ENCODE measurements around the gene FBXW11.

Gene FBXW11

DNA sequence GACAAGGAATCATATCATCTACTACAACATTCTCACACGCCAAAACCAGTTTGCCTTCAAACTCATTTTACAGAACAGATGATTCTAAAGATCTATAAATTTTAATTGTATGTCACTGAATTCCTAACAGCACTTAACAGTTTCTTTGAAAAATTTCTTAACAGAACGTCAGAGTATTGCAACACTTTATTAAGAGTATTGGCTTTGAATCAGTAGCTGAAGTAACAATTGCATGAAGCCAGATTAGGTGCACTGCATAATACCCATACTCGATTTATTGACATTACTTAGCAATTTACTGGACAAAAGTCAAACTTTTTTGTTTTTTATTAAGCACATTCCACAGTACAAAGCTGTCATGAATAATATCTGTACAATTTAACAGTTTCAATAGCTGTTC lies 145.1 kb downstream of the FBXW11 start:
- DNase-seq, result no peak

DNA sequence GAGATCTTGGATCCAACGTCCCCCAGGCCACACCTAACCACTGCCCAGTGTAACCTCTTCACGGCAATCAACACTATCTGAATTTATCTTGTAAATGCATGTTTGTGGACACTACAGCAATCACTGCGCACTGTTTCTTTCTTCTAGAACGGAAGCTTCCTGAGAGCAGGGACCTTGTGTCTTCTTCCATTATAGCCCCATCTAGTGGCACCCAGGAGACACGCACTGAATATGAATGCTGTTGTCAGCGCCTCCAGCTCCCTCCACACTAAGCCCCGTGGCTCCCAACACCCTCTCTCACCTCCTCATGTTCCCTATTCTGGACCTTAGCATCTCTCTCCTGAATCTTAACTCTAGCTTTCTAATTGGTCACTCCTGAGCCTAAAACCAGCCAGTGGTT lies 148.1 kb downstream of the FBXW11 start:
- DNase-seq, result no peak

DNA sequence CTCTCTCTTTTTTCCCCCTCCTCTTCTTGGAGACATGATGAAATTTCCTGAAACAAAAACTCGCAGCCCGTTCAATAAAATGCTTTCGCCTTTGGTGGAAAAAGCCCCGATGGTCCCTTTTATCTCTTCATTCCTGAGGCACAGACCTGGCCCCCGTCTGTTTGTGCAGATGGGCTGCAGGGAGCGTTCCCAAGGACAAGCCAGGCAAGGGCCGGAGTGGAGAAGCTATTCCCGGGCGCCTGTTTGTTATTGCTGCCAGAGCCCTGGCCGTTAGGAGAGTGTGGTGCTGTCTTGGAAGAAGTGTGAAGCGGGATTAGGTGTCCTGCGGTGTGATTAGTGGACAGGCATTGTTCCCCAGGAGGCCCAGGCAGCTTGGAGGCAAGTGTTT lies 149.0 kb downstream of the FBXW11 start:
- no peak for DNase-seq

DNA sequence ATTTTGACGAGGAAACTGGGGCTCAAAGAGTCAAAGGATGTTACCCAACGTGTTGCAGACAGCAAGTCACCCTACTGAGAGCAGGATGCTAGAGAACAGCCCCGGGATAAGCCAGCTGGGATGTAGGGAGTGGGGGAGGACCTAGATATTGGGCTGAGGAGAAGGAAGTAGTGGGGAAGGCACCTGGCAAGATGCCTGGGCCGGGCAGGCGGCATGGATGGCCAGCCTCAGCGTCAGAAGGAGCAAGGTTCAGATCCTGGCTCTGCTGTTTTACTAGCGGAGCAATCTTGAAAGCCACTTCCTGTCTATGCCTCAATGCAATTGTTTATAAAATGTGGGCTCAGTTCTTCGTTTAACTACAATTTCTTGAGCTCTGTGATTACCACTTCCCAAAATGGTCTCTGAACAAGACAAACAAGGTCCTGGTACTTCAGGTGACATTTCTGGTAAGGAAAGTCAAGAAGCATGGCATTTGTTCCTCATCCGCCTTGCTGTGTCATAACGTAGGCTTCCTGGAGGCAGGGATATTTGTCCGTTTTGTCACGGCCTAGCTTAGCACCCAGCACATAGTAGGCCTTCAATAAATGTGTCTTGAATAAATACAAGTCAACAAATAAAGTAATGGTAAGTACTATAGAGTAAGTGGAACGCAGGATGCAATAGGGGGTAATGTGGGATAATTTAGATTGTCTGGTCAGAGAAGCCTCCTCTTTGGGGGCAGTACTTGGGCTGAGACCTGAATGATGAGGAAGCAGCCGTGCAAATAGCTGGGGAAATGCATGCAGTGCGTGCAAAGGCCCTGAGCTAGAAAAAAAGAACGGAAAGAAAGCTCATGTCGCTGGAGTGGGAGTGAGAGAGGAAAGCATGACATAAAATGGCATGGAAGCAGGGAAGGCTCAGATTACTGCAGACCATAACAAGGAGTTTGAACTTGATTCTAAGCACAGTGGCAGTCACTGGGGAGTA lies 150.4 kb downstream of the FBXW11 start:
- DNase-seq, result no peak

DNA sequence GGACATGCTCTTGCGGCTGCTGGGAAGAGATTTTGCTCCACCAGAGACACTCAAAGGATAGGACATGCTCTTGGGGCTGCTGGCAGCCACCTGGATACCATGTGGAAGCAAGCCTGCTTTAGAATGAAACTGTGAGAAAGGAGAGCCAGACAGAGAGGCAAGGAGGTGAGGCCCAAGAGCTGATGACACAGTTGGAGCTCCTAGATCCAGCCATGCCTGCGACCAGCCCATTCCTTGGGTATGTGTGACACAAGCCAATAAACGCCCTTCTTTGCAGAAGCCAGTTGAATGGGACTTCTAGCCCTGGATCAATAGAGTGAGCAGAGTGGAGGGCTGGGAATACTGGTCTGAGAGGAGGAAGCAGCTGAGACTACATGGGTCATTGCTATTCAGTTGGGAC lies 151.2 kb downstream of the FBXW11 start:
- no peak for DNase-seq

DNA sequence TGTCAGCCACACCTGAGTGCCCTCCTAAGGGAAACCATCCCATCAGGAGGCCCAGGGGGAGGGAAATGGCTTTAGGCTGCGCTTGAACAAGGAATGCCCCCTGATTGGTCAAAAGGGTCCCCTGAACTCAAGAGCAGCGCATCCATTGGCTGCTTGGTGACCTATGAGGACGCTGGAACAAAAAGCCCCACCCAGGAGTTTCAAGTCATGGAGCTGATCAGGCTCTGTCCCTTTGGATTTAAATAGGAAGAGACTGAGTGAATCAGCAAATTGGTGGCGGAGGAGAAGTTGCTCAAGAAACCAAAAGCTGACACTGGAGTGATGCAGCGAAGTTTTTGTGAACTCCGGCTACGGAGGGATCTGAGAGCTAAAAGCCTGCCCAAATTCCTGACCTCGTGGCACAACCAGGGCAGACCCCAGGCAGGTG lies 154.2 kb downstream of the FBXW11 start:
- DNase-seq, result no peak

DNA sequence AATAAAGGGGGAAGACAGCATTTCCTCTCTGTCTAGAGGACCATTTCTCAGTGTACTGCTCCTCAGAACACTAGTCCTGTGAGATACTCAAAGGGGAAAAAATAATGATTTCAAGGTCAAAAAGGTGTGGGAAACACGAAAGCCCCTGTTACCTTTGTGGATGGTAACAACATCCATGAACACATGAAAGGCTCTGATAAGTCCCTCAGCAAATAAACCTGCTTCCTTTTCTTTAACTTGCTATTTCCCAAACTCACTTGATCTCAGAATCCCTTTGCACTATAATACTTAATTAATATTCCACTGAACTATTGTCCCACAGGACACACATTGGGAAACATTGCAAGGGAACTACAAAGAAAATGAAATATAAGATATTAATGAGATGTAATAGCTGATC lies 155.2 kb downstream of the FBXW11 start:
- DNase-seq, result no peak

DNA sequence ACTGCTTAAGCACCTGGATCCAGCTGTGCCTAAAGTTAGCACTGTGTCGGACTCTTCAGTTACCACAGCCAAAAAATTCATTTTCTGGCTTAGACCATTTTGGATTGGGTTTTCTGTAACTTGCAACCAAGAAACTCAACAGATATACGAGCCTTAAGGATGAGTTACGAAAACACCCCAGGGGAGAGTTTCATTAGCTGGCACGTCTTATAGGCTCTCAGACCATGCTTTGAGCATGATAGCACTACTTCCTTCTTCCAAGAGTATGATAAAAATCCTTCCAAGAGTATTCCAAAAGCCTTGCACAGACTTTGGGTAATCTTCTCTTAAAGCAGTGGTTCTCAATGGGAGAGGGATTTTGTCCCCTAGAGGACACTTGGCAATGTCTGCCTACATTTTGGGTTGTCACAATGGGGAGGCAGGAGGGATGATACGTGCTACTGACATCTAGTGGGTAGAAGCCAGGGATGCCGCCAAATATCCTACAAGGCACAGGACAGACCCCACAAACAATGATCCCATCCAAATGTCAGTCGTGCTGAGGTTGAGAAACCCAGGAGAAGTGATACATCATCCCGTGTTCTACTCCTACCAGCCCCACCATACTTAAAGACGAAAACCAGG lies 156.0 kb downstream of the FBXW11 start:
- DNase-seq, result no peak

DNA sequence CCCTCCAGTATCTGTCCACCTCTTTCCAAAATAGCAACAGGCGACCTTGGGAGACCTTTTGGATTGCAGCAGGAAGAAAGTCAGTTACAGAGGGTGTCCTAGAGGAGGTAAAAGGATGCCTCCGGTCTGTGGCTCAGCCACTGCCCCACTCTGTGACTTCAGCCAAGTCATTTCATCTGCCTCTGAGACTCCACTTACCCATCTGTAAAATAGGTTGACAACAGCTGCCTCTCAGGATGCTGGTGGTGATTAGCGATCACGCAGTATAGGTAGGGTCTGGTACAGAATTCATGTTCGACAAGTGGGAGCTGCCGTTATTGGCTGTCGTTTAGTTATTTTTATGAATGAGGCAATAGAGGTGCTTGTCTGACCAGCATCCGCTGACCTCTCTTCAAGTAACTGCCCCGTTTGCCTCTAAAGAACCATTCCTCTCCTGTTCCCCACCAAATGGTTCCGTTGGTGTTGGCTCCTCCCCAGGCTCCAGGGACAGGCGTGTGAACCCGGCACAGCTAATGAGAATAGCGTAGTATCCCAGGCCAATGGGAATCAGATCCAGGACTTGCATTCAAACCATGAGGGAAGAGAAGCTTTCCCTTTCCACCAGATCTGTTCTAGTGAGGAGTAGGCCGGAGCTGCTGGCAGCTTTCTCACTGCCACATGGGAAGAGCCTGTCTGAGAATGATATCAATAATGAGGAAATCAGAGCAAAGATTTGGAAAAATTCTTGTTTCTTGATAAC lies 156.7 kb downstream of the FBXW11 start:
- DNase-seq, result no peak

DNA sequence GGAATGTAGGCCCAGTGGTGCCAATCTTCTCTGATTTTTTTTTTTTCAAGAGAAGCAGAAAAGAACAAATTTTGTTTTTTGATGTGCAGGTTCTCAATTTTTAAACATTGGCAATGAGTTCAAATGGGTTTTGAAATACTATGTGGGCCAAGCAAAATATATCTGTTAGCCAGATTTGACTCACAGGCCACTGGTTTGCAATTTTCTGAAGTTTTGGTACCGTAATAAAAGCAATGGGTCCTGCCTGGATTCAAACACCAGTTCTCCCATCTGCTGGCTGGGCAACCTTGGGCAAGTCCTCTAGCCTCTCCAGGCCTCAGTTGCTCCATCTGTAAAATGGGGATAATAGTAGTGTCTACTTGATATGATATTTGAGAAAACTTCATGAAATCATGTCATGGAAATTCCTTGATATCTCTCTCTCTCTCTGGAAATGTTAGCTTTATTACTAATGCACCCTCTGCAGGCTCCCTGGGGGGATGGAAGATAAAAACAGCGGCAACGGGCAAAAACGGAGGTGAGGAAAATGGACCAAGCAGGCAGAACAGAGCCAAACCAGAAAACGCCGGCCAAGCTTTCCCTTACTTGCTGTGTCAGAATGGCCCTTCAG lies 157.4 kb downstream of the FBXW11 start:
- DNase-seq, result no peak

DNA sequence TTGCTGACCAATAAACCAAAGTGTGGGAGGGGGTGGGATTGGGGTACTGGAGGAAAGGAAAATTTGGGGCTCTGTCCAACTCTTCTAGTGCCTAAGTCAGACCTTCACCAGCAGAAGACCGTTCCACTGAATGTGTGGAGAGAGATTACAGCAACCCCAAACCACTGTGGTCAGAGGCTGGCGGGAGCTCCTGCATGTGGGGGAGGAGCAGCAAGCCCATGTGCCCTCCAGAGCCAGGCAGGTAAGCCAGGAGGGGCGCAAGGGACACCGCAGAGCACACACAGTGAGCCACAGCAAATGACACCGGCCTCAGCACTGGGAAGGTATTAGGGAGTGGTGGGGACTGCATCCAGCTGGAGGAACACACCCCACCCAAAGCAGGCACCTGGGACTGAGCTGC lies 158.0 kb downstream of the FBXW11 start:
- DNase-seq, result no peak

DNA sequence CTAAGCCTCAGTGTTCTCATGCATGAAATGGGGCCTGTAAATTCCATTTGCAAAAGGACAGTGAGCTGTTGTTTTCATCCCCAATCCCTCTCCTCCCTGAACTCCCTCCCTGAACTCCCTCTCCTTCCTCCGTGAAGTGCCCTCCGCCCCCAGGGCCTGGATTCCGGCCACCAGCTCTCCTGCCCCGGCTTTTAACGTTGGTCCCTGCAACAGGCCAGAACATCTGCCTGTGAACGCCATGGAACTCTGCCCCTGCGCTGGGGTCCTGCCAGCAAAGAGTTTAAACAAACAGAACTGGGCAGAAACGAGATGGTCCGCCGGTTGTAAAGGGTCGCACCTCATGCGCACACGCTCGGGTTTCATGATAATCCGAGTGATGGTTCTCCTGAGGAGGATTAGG lies 158.4 kb downstream of the FBXW11 start:
- DNase-seq, result no peak

DNA sequence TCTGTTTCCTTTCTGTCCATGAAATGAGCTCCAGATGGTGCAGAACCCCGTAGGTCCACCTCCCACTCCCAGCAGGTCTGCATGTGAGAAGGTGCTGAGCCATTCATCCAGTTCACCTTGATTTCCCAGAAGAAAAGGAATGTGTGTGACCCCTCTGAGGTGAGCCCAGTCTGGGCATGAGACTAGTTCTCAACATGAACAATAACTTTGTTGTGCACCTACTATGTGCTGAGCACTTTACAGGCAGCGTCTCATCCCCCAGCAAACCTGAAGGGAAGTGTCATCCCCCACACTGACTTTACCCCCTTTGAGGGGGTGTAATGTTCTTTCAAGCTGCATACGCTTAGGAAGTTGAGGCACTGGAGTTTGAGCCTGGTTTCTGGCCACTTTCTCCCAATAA lies 159.4 kb downstream of the FBXW11 start:
- DNase-seq, result no peak

DNA sequence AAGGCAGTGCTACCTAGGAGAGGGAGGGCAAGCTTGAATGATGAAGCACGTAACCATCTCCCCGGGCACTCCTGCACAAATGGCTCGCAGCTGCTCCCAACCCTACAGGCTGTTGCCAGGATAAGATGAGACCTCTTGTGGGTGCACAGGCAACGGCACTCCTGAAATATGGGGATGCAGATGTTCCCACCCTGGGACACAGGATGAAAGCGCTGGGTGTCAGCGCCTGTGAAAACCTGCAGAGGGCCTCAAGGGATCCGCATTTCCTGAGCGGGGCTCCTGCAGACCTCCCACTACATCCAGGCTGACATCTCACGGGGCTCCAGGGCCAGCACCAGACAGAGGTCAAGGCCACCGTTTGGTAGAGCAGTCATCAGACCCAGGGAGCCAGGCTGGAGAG lies 160.1 kb downstream of the FBXW11 start:
- no peak for DNase-seq

DNA sequence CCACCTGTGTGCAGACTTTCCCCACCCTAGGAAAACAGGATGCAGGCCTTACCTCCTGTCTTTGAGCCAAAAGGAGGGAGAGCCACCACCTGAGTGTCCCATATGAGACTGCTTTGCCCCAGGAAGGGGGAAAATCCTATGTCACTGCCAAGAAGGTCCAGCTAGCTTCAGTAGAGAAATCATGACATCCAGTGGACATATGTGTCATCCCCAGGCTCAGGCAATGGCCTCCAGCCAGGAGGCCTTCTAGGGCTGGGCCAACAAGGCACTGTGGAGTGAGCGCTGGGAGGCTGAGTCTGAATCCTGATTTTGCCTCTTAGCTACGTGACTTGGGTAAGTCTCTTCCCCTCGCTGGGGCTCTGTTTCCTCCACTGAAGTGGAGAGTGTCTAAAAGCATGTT lies 160.6 kb downstream of the FBXW11 start:
- no peak for DNase-seq

DNA sequence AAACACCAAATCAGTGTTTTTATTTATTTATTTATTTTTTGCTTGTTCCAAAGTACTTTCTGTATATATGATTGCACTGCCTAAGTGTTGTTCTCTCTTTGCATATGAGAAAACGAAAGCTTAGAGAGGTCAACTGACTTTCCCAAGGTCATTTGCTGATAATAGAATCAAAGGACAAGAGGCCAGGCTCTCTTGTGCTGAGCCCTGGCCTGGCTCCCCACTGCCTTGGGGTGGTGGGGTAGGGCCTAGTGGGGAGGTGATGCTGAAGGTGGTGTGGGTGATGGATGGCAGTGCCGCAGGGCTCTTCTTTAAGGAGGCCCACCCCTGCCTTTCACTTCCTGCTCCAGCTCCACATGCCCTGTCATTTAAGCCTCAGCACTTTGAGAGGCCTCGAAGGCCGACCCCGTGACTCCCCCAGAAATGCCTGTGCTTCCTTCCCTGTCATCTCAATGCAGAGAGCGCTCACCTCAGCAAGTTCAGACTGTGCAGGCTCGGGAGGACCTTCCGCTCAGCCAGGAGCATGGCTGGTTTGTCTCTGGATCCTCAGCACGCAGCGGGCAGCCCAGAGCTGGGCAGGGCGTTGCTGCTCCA lies 161.3 kb downstream of the FBXW11 start:
- DNase-seq, result no peak

DNA sequence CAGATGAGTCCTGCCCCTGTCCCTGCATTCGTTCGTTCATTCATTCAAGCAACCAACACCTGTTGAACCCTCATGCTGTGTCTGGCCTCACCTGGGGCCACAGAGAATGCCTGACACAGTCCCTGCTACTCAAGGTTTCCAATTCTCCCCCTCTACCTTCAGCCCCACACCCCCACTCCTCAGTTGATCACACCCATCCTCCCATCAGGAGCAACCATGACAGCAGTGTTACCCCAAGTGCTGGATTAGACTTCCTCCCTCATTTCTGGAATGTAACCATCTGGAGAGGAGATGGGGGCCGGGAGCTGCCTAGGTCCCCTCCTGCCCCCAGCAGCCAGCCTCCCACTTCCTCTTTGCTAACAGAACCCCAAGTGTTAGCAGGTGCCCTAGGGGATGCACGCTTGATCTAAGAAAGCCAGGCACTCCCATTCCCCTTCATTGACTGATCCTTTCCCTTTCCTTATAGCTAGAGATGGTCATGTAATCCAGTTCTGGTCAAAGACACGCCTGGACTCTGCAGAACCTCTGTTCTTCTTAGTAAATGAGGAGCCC lies 163.6 kb downstream of the FBXW11 start:
- DNase-seq, result no peak

DNA sequence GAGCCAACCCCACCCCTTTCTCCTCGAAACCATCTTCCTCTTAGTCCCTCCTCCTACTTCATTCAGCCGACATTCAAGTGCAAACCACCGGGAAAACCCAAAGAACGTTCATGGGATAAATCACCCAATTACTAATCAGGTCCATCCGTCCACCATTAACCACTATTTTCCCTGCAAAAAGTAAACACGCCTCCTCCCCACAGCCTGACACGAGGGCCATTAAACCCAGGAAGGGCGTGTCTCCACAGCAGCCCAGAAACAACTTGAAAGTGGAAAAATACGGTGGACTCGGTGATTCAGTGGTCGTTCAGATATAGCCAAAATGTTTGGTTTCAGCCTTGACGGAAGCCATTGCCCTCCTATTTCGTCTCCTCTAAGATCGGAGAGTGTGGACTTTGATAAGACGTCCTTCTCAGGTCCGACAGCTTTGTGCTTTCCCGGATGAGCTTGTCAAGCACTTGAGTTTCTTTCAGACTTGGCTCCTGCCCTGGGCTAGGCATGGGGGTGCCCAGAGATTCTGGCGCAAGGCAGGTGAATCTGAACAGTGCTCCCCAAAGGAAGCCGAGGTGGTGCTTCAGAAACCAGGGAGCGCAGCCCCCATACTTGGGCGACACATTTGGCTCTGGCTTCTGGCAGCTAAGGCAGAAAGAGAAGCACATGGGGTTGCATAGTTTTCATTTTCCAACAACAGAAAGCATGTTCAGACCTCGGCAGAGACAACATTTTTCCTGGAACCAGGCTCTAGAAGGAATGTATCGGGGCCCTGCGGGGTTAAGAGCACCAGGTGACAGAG lies 164.3 kb downstream of the FBXW11 start:
- no peak for DNase-seq

DNA sequence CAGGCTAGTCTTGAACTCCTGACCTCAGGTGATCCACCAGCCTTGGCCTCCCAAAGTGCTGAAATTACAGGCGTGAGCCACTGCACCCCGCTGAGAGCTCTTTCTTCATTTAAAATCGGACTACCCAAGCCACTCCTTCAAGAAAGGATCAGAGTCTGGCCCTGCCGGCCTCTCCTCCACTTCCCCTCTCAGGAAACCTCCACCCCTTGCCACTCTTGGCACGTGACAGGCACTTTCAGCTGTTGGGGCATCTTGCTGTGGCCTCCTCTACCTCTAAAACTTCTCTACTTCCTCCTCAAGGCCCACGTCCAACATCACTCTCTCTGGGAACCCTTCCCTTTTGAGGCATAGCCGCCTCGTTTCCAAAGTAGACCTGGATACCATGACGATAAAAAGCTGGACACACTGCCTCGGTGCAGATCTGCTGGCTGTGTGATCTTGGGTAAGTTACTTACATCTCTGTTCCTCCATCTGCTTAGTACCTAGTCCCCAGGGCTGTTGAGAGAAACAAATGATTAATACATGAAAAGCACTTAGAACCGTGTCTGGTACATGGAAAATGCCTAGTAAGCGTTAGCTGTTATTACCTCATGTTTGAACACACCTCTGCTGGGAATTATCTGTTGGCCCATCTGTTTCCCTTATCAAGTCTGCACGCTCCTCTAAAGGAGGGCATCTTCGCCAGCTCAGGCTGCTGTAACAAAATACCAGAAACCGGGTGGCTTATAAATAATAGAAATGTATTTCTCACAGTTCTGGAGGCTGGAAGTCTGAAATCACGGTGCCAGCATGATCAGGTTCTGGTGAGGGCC lies 165.5 kb downstream of the FBXW11 start:
- no peak for DNase-seq

DNA sequence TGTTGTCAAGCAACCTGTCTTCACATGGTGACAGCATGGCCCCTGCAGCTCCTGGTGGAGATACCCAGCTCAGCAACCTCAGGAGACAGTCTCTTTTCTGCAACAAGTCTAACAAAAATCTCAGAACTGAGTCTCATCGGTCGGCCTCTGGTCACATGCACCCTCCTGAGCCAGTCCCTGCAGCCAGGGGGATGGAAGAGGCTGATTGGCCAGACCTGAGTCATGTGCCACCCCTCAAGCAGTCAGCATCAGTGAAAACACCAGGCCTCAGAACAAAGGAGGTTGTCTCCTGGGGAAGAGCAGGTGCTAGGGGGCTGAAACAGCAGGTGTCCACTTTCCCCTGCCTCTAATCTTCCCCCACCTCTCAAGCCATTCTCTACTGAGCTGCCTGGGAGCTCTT lies 166.4 kb downstream of the FBXW11 start:
- DNase-seq, result no peak

DNA sequence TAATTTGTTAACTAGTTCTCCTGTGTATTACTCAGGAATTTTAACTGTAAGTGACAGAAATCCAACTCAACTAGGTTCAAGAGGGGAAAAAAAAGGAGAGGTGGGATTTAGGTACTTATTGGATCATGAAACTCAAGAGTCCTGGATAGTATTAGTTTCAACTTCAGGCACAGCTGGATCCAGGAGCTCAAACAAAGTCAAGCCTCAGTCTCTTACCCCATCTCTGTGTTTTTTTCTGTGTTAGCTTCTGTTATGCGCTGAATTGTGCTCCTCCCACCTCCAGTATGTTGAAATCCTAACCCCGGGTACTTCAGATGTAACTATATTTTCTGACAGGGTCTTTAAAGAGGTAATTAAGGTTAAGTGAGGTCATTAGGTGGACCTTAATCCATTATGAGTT lies 167.3 kb downstream of the FBXW11 start:
- DNase-seq, result no peak
